GM19099 (cell line): ENCODE measurements around the gene CYB561.

Experiments used
- POLR2A ChIP-seq: IDR thresholded peaks from 3 replicates; pipeline ENCODE4 v1.6.1; 2011; ENCODE audit warnings: low read depth; ENCODE audit not compliant: insufficient read length; ENCODE audit errors: extremely low read depth

CYB561 gene

GRCh38 chr17:63443053-63443452 lies 3.1 kb downstream of the CYB561 start:
- TF ChIP-seq POLR2A, result no peak

GRCh38 chr17:63442549-63443035 lies 3.5 kb downstream of the CYB561 start:
- TF ChIP-seq POLR2A, result no peak

- TF ChIP-seq POLR2A, result no peak
Measured at GRCh38 chr17:63442074-63442473, 4.0 kb downstream of the CYB561 start.

- TF ChIP-seq POLR2A, result no peak
Measured at GRCh38 chr17:63441654-63442053, 4.5 kb downstream of the CYB561 start.

GRCh38 chr17:63440770-63441335 lies 5.3 kb downstream of the CYB561 start:
- TF ChIP-seq POLR2A, result no peak

GRCh38 chr17:63440127-63440769 lies 5.9 kb downstream of the CYB561 start:
- TF ChIP-seq POLR2A, result no peak

GRCh38 chr17:63439687-63440086 lies 6.4 kb downstream of the CYB561 start:
- no peak for TF ChIP-seq POLR2A

GRCh38 chr17:63438092-63439051 lies 7.7 kb downstream of the CYB561 start:
- TF ChIP-seq POLR2A, result no peak

GRCh38 chr17:63437287-63438091 lies 8.6 kb downstream of the CYB561 start:
- no peak for TF ChIP-seq POLR2A

- TF ChIP-seq POLR2A, result no peak
Measured at GRCh38 chr17:63436523-63437110, 9.5 kb downstream of the CYB561 start.

GRCh38 chr17:63435681-63436522 lies 10.2 kb downstream of the CYB561 start:
- no peak for TF ChIP-seq POLR2A

- no peak for TF ChIP-seq POLR2A
Measured at GRCh38 chr17:63434951-63435571, 11.0 kb downstream of the CYB561 start.
